IMR-90 (cell line): ENCODE data around the gene NCDN. TPM values are rescaled to one million over a fixed set of nuclear protein-coding genes. Genes with fewer than 3 reads are reported as not detected.

ENCODE experiments used
- ATAC-seq: fragments of 200-7000 bp; cut with Tn5 transposase; 2 replicates; pipeline ENCODE4 v1.9.1; 2020; ENCODE audit warnings: low read depth, mild to moderate bottlenecking, moderate library complexity
- BruUV-seq: library from RNA; stranded (reverse); fragments of 400-500 nt; replicated peaks from 2 replicates; lab custom pipeline; 2021; lab: Mats Ljungman, UMichigan
- CTCF ChIA-PET: fragments of 300-600 bp; formaldehyde crosslinking; extraction: SDS; loops from one replicate; lab custom pipeline; 2021; ENCODE audit warnings: antibody characterized with exemption; lab: Yijun Ruan, JAX
- POLR2A ChIA-PET: fragments of 300-600 bp; sonication (Branson Sonifier 250); formaldehyde crosslinking; loops from one replicate; lab custom pipeline; 2022; ENCODE audit warnings: antibody characterized with exemption; ENCODE audit not compliant: unreplicated experiment; lab: Charles Lee
- DNase-seq: peaks from one replicate; pipeline ENCODE4 v3.0.0; 2013
- H2AFZ ChIP-seq: replicated peaks from 2 replicates; pipeline ENCODE3; 2013; ENCODE audit warnings: low read length, mild to moderate bottlenecking; ENCODE audit not compliant: poor library complexity
- H2AK5ac ChIP-seq: 2 replicates; pipeline ENCODE4 v1.6.1; 2013; ENCODE audit warnings: low read depth, low read length, inconsistent platforms
- H2AK9ac ChIP-seq: replicated peaks from 2 replicates; pipeline ENCODE3; 2013; ENCODE audit warnings: mild to moderate bottlenecking, low read depth, low read length, moderate library complexity; ENCODE audit not compliant: poor library complexity
- H2BK120ac ChIP-seq: 2 replicates; pipeline ENCODE4 v1.6.1; 2013; ENCODE audit warnings: low read depth, low read length, inconsistent platforms
- H2BK15ac ChIP-seq: 3 replicates; pipeline ENCODE4 v1.6.1; 2013; ENCODE audit warnings: low read depth, low read length, inconsistent platforms
- H2BK20ac ChIP-seq: 2 replicates; pipeline ENCODE4 v1.6.1; 2013; ENCODE audit warnings: low read depth, mild to moderate bottlenecking, inconsistent platforms, low read length, moderate library complexity
- H2BK5ac ChIP-seq: 2 replicates; pipeline ENCODE4 v1.6.1; 2013; ENCODE audit warnings: mild to moderate bottlenecking, low read depth, low read length, inconsistent platforms; ENCODE audit not compliant: poor library complexity, severe bottlenecking
- H3K14ac ChIP-seq: replicated peaks from 2 replicates; pipeline ENCODE4 v1.6.1; 2013; ENCODE audit warnings: low read depth, low read length, inconsistent platforms
- H3K18ac ChIP-seq: 2 replicates; pipeline ENCODE4 v1.6.1; 2013; ENCODE audit warnings: low read depth, low read length, control low read depth
- H3K23ac ChIP-seq: 2 replicates; pipeline ENCODE4 v1.6.1; 2013; ENCODE audit warnings: low read depth, low read length, inconsistent platforms
- H3K27ac ChIP-seq: 2 replicates; pipeline ENCODE4 v1.5.1; 2013; ENCODE audit warnings: mild to moderate bottlenecking, control low read depth, low read length; ENCODE audit not compliant: insufficient read depth
- H3K27me3 ChIP-seq: 2 replicates; pipeline ENCODE4 v1.6.1; 2013; ENCODE audit warnings: low read length; ENCODE audit not compliant: control insufficient read depth, insufficient read depth
- H3K36me3 ChIP-seq: 2 replicates; pipeline ENCODE4 v1.6.1; 2013; ENCODE audit warnings: low read length, mixed read lengths; ENCODE audit not compliant: control insufficient read depth, insufficient read depth
- H3K4ac ChIP-seq: 2 replicates; pipeline ENCODE4 v1.6.1; 2013; ENCODE audit warnings: low read depth, low read length, inconsistent platforms
- H3K4me1 ChIP-seq: 2 replicates; pipeline ENCODE4 v1.6.1; 2013; ENCODE audit warnings: low read length, mixed read lengths; ENCODE audit not compliant: control insufficient read depth, insufficient read depth
- H3K4me2 ChIP-seq: 2 replicates; pipeline ENCODE4 v1.6.1; 2013; ENCODE audit warnings: low read depth, mild to moderate bottlenecking, control low read depth, low read length, moderate library complexity
- H3K4me3 ChIP-seq: 2 replicates; pipeline ENCODE4 v1.5.1; 2013; ENCODE audit warnings: low read depth, mild to moderate bottlenecking, control low read depth, low read length, moderate library complexity; ENCODE audit not compliant: insufficient read depth
- H3K56ac ChIP-seq: 2 replicates; pipeline ENCODE4 v1.6.1; 2013; ENCODE audit warnings: low read length, inconsistent platforms; ENCODE audit not compliant: insufficient read depth; ENCODE audit errors: extremely low read depth
- H3K79me1 ChIP-seq, 2 experiments: 2 replicates each; pipeline ENCODE4 v1.6.1; 2013; ENCODE audit warnings: low read length in 2 of 2, inconsistent platforms in 1 of 2, low read depth in 1 of 2
- H3K9ac ChIP-seq: 2 replicates; pipeline ENCODE4 v1.6.1; 2013; ENCODE audit warnings: low read depth, low read length, control low read depth
- H3K9me1 ChIP-seq: 2 replicates; pipeline ENCODE4 v1.6.1; 2013; ENCODE audit warnings: low read length, inconsistent platforms; ENCODE audit not compliant: insufficient read depth
- H3K9me3 ChIP-seq: 2 replicates; pipeline ENCODE4 v1.6.1; 2013; ENCODE audit warnings: low read length; ENCODE audit not compliant: control insufficient read depth, insufficient read depth
- H4K20me1 ChIP-seq: 2 replicates; pipeline ENCODE4 v1.6.1; 2013; ENCODE audit warnings: low read length, inconsistent platforms; ENCODE audit not compliant: insufficient read depth
- H4K5ac ChIP-seq: 2 replicates; pipeline ENCODE4 v1.6.1; 2013; ENCODE audit warnings: mild to moderate bottlenecking, low read depth, low read length, control low read depth
- H4K8ac ChIP-seq, 2 experiments: 2 replicates each; pipeline ENCODE4 v1.6.1; 2013; ENCODE audit warnings: low read depth in 2 of 2, low read length in 2 of 2, control low read depth in 1 of 2, inconsistent platforms in 1 of 2
- H4K91ac ChIP-seq: 2 replicates; pipeline ENCODE4 v1.6.1; 2013; ENCODE audit warnings: low read depth, low read length, inconsistent platforms; ENCODE audit not compliant: insufficient read depth
- POLR2A ChIP-seq: IDR thresholded peaks from 2 replicates; pipeline ENCODE4 v1.6.1; 2012; ENCODE audit warnings: mild to moderate bottlenecking, low read depth, low read length
- SMC3 ChIP-seq: fragments of 150-350 bp; IDR thresholded peaks from 2 replicates; pipeline ENCODE4 v1.6.1; 2016; ENCODE audit warnings: low read depth, mild to moderate bottlenecking, antibody characterized with exemption, low read length, moderate library complexity
- WGBS, 2 experiments: methylation state at CpG; one replicate each; pipeline versions ENCODE4 v1.1.5 to v1.1.7; 2013; ENCODE audit warnings: missing lambda C conversion rate in 2 of 2; ENCODE audit not compliant: insufficient read length in 1 of 2; ENCODE audit errors: extremely low coverage in 2 of 2; 5-methylcytosine and 5-hydroxymethylcytosine counted together
- dilution Hi-C: fragments of 300-500 bp; cut with HindIII; formaldehyde crosslinking; loops from one replicate; pipeline ENCODE4 v1.14.3; 2018; ENCODE audit warnings: low sequenced_read_pairs; ENCODE audit not compliant: unreplicated experiment
- in situ Hi-C: fragments of 300-500 bp; cut with MboI; formaldehyde crosslinking; loops from 3 replicates; pipeline ENCODE4 v1.14.3; 2019; ENCODE audit warnings: low sequenced_read_pairs, inconsistent platforms, mixed read lengths
- intact Hi-C: fragments of 100-400 bp; cut with micrococcal nuclease; formaldehyde crosslinking; loops from 2 replicates; pipeline ENCODE4 v1.10.0; 2022
- polyA plus RNA-seq, 3 experiments: library from polyadenylated mRNA; depleted of rRNA; stranded (reverse); fragments of >200 nt; gene quantifications; 2 replicates each; pipeline ENCODE4 v1.2.3, GENCODE V29; 2012; ENCODE audit warnings: low replicate concordance in 1 of 3
- total RNA-seq: library from RNA; depleted of rRNA; stranded (reverse); fragments of >200 nt; gene quantifications from 2 replicates; pipeline ENCODE4 v1.2.3, GENCODE V29; 2012
- TF ChIP-seq, protein P1 (sequence below): conservative IDR thresholded peaks from 2 replicates; pipeline ENCODE4 v1.5.1; 2012; ENCODE audit warnings: mild to moderate bottlenecking, low read depth, low read length, improper control_type of control experiment

Gene NCDN
- total and polyA plus RNA-seq, 2 of the 4 experiments (the other 2 are of a cell fraction) = 10.0 to 38.8 TPM

DNA sequence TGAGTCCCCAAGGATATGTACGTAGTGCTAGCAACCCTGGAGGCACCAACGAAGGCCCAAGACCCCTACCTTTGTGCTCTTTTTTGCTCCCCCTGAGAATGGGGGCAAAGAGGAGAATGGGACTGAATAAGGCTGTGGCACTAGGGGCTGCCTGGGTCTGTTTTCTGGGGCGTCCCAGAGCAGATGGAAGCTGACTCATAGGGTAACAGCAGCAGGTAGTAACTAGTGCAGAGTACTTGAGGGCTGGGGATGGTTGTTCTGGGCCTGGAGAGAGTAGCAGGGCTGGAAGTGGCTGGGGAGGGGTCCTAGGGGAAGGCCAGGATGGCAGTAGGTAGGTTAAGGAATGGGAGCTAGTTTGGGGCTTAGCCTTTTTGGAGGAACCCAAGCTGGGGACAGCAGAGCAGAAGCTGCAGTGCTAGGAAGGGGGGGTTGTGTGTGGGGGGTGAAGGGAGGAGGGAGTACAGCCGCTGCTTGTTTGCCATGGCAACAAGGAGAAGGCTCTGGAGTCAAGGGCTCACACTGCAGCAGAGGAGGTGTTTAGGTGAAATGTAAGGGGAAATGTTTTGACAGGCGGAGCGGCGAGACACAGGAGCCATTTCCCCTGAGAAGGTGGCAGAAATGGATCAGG is 1.8 kb downstream of the NCDN start:
- no peaks in the 10 kb centered on the region for H3K27me3 ChIP-seq
- H3K18ac ChIP-seq = no peak overlapping the region
- no peak overlapping the region for H2AK5ac ChIP-seq
- in situ Hi-C loops (no loop called here), dilution Hi-C loops (no loop called here), intact Hi-C loops (no loop called here)
- H2AFZ ChIP-seq = no peak overlapping the region
- no peak overlapping the region for H3K9ac ChIP-seq
- no peak overlapping the region for H3K23ac ChIP-seq
- no TSS peak for BruUV-seq
- no peak overlapping the region for H2BK20ac ChIP-seq
- H3K79me1 ChIP-seq = peaks cover 12 to 55% of the 10 kb centered on the region in 2 experiments
- CTCF ChIA-PET = interaction anchor here (1.3 kb wide), 1 partner anchor 109 kb away, joined by 4 read pairs; no protein-coding TSS in a partner anchor
- no peak for ATAC-seq
- no peak overlapping the region for H2BK5ac ChIP-seq
- peaks cover 6% of the 10 kb centered on the region for H3K9me1 ChIP-seq
- peaks cover 40% of the 10 kb centered on the region for H4K20me1 ChIP-seq
- no peak overlapping the region for H4K5ac ChIP-seq
- peaks cover 29% of the 10 kb centered on the region for H3K36me3 ChIP-seq
- 73% methylated on average over 2 of the region's 7 CpGs; no CpG with 5 or more reads in 1 of the 2 experiments for WGBS, 2 experiments
- no peak overlapping the region; the same call in 1 of the 2 replicates for H3K4me2 ChIP-seq
- peaks cover 10% of the 10 kb centered on the region for H3K4me1 ChIP-seq
- H3K4me3 ChIP-seq = no peak overlapping the region
- POLR2A ChIA-PET = no interaction called here
- H3K9me3 ChIP-seq = no peaks in the 10 kb centered on the region
- no peak overlapping the region for H4K91ac ChIP-seq
- H3K14ac ChIP-seq = no peak overlapping the region
- DNase-seq = no peak
- TF ChIP-seq SMC3 = no peak
- no peak for TF ChIP-seq POLR2A
- TF ChIP-seq, protein P1, sequence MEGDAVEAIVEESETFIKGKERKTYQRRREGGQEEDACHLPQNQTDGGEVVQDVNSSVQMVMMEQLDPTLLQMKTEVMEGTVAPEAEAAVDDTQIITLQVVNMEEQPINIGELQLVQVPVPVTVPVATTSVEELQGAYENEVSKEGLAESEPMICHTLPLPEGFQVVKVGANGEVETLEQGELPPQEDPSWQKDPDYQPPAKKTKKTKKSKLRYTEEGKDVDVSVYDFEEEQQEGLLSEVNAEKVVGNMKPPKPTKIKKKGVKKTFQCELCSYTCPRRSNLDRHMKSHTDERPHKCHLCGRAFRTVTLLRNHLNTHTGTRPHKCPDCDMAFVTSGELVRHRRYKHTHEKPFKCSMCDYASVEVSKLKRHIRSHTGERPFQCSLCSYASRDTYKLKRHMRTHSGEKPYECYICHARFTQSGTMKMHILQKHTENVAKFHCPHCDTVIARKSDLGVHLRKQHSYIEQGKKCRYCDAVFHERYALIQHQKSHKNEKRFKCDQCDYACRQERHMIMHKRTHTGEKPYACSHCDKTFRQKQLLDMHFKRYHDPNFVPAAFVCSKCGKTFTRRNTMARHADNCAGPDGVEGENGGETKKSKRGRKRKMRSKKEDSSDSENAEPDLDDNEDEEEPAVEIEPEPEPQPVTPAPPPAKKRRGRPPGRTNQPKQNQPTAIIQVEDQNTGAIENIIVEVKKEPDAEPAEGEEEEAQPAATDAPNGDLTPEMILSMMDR = no peak
- no peak overlapping the region for H2BK120ac ChIP-seq
- no peak overlapping the region for H4K8ac ChIP-seq
- H2BK15ac ChIP-seq = no peak overlapping the region
- H3K56ac ChIP-seq = no peak overlapping the region
- no peak overlapping the region for H3K4ac ChIP-seq
- H3K27ac ChIP-seq = no peak overlapping the region
- no peak overlapping the region for H2AK9ac ChIP-seq
